NCI-H2196 treated with DMSO at 0.1 percent for 48 hours (cell line): ENCODE results near the gene ABCG1.

Experiments used
- DNase-seq: peaks from one replicate; lab custom pipeline; 2025; ENCODE audit not compliant: unreplicated experiment; lab: John Stamatoyannopoulos, UW

The ABCG1 gene

DNA sequence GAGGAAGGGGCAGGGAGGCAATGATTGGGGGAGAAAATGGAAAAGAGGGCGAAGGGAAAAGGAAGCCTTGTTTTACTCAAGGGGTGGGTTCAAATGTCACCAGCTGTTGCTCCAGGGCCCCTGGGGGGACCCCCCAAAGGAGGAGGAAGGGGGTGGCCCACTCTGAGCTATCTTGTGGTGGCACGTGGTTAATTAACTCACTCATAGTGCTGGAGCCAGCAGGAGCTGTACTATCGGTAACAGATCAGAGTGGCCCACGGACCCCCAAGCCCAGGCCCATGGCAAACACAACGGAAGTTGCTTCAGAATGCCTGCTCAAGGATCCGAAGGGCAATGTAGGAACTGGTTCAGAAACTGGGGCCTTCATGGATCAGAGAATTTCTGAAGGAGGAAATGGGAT, 124.6 kb downstream of the ABCG1 start:
- no peak for DNase-seq

DNA sequence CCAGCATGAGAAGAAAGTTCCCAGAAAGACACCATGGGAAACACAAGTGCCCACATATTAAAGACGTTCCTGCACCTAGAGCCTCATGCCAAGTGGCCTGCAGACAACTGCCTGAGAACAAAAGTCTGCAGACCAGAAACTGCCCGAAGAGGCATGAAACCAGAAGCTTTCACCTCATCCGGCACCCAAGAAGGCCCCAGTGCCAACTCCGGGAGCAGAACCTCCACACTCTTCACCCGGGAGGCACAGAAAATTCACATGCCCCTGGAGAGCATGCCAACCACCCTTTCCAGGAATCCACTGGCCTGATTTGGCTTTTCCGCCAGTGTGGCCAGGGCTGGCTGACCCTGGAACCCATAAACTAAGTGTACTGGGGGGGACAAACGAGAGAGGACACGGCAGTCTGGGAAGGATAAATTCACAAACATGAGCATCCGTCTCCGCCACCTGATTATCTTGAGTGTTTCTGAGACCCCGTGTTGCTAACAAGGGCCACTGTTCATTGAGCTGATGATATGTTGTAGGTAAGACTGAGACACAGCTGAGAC, 125.1 kb downstream of the ABCG1 start:
- DNase-seq, result no peak

DNA sequence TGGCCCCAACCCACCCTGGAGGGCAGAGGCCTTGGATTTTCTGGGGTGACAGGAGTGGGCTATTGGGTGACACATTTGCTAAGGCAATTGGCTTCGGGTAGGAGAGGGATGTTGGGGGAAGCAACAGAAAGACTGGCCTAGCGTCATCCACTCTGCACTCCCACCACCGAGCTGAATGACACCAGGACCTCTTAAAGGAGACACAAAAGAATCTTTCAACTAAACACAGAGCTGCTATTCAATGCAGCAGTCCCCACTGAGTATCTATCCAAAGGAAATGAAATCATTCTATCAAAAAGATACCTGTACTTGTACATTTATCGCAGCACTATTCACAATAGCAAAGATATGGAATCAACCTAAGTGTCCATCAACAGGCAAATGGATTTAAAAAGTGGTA, 125.7 kb downstream of the ABCG1 start:
- DNase-seq, result no peak

DNA sequence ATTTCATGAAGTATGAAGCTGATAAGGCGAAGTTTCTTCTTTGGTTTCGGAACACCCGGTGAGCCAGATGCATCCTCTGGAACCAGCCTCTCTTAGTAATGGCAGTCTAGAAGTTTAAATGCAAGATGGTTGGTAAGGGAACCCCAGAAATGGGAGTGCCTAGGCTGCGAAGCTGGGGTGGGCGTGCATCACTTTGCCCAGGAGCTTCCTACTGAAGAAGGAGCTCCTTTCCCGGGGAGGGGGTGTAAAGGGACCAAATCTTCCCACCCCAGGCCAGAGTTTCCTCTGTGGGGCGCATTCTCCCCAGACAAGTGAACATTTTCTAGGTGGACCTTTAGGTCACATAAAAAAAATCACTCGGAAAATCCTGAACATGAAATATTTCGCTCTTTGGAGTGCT, 127.5 kb downstream of the ABCG1 start:
- DNase-seq, result no peak
